ENCODE data around the gene C5orf24.
"Not testable (repeated sequence)": the region's sequence is repeated elsewhere in the genome, so short reads cannot be mapped to it uniquely, and the experiment has no call there.

Gene C5orf24

GRCh38 chr5:134845852-134846640 lies at the start of gene C5orf24:
TSS of gene C5orf24 (plus strand) at chr5:134845968. CDS start at chr5:134854901, 8,933 bp downstream.
- DNase-seq (ENCODE audit: low read depth in 2 of 2): peak; percentile 71 to 72

- no peak for DNase-seq (ENCODE audit: low read depth in 2 of 2)
These were observed 47.3 kb upstream of the C5orf24 start for GRCh38 chr5:134798468-134798867.

- no peak for DNase-seq (ENCODE audit: low read depth in 2 of 2)
These were observed 41.9 kb upstream of the C5orf24 start for GRCh38 chr5:134803821-134804220.

GRCh38 chr5:134813407-134813806 lies 32.4 kb upstream of the C5orf24 start:
- DNase-seq (ENCODE audit: low read depth in 2 of 2): no peak

- DNase-seq (ENCODE audit: low read depth in 2 of 2): no peak
These were observed 31.9 kb upstream of the C5orf24 start for GRCh38 chr5:134813827-134814226.

GRCh38 chr5:134817006-134817405 lies 28.8 kb upstream of the C5orf24 start:
- DNase-seq (ENCODE audit: low read depth in 2 of 2): no peak

GRCh38 chr5:134818776-134819175 lies 27.0 kb upstream of the C5orf24 start:
- no peak for DNase-seq (ENCODE audit: low read depth in 2 of 2)

GRCh38 chr5:134819407-134819963 lies 26.3 kb upstream of the C5orf24 start:
- DNase-seq (ENCODE audit: low read depth in 2 of 2): no peak

GRCh38 chr5:134821841-134822240 lies 23.9 kb upstream of the C5orf24 start:
- no peak for DNase-seq (ENCODE audit: low read depth in 2 of 2)

- DNase-seq (ENCODE audit: low read depth in 2 of 2): no peak
These were observed 21.1 kb upstream of the C5orf24 start for GRCh38 chr5:134824681-134825080.

- no peak for DNase-seq (ENCODE audit: low read depth in 2 of 2)
These were observed 20.6 kb upstream of the C5orf24 start for GRCh38 chr5:134825212-134825611.

GRCh38 chr5:134833340-134834032 lies 12.3 kb upstream of the C5orf24 start:
- DNase-seq (ENCODE audit: low read depth in 2 of 2): no peak

GRCh38 chr5:134835623-134836022 lies 10.1 kb upstream of the C5orf24 start:
- DNase-seq (ENCODE audit: low read depth in 2 of 2): no peak

- no peak for DNase-seq (ENCODE audit: low read depth in 2 of 2)
These were observed 8.1 kb upstream of the C5orf24 start for GRCh38 chr5:134837530-134838181.

- not testable (repeated sequence) for DNase-seq (ENCODE audit: low read depth in 2 of 2)
These were observed 7.4 kb upstream of the C5orf24 start for GRCh38 chr5:134838361-134838760.

- no peak for DNase-seq (ENCODE audit: low read depth in 2 of 2)
These were observed 5.0 kb upstream of the C5orf24 start for GRCh38 chr5:134840811-134841210.

- DNase-seq (ENCODE audit: low read depth in 2 of 2): no peak
These were observed 1.5 kb upstream of the C5orf24 start for GRCh38 chr5:134844252-134844651.

GRCh38 chr5:134845335-134845851 lies 375 bp upstream of the C5orf24 start:
- DNase-seq (ENCODE audit: low read depth in 2 of 2): no peak

- DNase-seq (ENCODE audit: low read depth in 2 of 2): no peak
These were observed 833 bp downstream of the C5orf24 start for GRCh38 chr5:134846641-134846960.

- DNase-seq (ENCODE audit: low read depth in 2 of 2): not testable (repeated sequence)
These were observed 3.7 kb downstream of the C5orf24 start for GRCh38 chr5:134849434-134849933.

- DNase-seq (ENCODE audit: low read depth in 2 of 2): no peak
These were observed 5.6 kb downstream of the C5orf24 start for GRCh38 chr5:134851307-134851923.

- DNase-seq (ENCODE audit: low read depth in 2 of 2): not testable (repeated sequence)
These were observed 10.7 kb downstream of the C5orf24 start for GRCh38 chr5:134856465-134856864.
